ENCODE results near the gene GAN.

The GAN gene

GRCh38 chr16:81357711-81358260 lies 43.0 kb downstream of the GAN start:
- no peak for FAIRE-seq

GRCh38 chr16:81358860-81359259 lies 44.1 kb downstream of the GAN start:
- FAIRE-seq, result no peak

GRCh38 chr16:81360135-81360534 lies 45.4 kb downstream of the GAN start:
- FAIRE-seq, result no peak

- no peak for FAIRE-seq
Observed at GRCh38 chr16:81365731-81366130, 51.0 kb downstream of the GAN start.

- FAIRE-seq, result peak; percentile 96
Observed at GRCh38 chr16:81366316-81366932, 51.7 kb downstream of the GAN start.

- no peak for FAIRE-seq
Observed at GRCh38 chr16:81367821-81368220, 53.1 kb downstream of the GAN start.

GRCh38 chr16:81369888-81370504 lies 55.2 kb downstream of the GAN start:
- no peak for FAIRE-seq

- no peak for FAIRE-seq
Observed at GRCh38 chr16:81371106-81371505, 56.3 kb downstream of the GAN start.

GRCh38 chr16:81374550-81374949 lies 59.8 kb downstream of the GAN start:
- FAIRE-seq, result no peak

- FAIRE-seq, result no peak
Observed at GRCh38 chr16:81376880-81377279, 62.1 kb downstream of the GAN start.

GRCh38 chr16:81378049-81378448 lies 63.3 kb downstream of the GAN start:
- no peak for FAIRE-seq

- no peak for FAIRE-seq
Observed at GRCh38 chr16:81380932-81381331, 66.2 kb downstream of the GAN start.

GRCh38 chr16:81384006-81384405 lies 69.2 kb downstream of the GAN start:
- FAIRE-seq, result no peak

GRCh38 chr16:81385031-81385756 lies 70.4 kb downstream of the GAN start:
- no peak for FAIRE-seq

GRCh38 chr16:81388357-81388756 lies 73.6 kb downstream of the GAN start:
- FAIRE-seq, result no peak

GRCh38 chr16:81390840-81391239 lies 76.1 kb downstream of the GAN start:
- no peak for FAIRE-seq

GRCh38 chr16:81392011-81392410 lies 77.2 kb downstream of the GAN start:
- no peak for FAIRE-seq

- no peak for FAIRE-seq
Observed at GRCh38 chr16:81394416-81394815, 79.7 kb downstream of the GAN start.

- FAIRE-seq, result no peak
Observed at GRCh38 chr16:81394966-81395655, 80.3 kb downstream of the GAN start.

GRCh38 chr16:81397058-81397878 lies 82.5 kb downstream of the GAN start:
- no peak for FAIRE-seq

- FAIRE-seq, result no peak
Observed at GRCh38 chr16:81397879-81398520, 83.2 kb downstream of the GAN start.

GRCh38 chr16:81399909-81400308 lies 85.1 kb downstream of the GAN start:
- no peak for FAIRE-seq
